CD14-positive monocyte (primary cell): ENCODE results near the gene DUSP28. TPM values are rescaled to one million over a fixed set of nuclear protein-coding genes. Genes with fewer than 3 reads are reported as not detected.
A peak's percentile ranks its signal among the peaks of the same experiment; 100 is the strongest.

ENCODE experiments used
- DNase-seq, 3 donors: peaks; one replicate each; pipeline ENCODE4 v3.0.0-alpha.2; 2011 to 2022
- H2AFZ ChIP-seq: 2 replicates; pipeline ENCODE4 v1.6.0; 2012; ENCODE audit warnings: mild to moderate bottlenecking, low read depth, low read length, inconsistent platforms; ENCODE audit not compliant: insufficient read depth, poor library complexity, severe bottlenecking
- H3K27ac ChIP-seq, 2 donors: 1 replicate in 1 of 2; 2 replicates in 1 of 2; pipeline ENCODE4 v1.5.1; 2012 to 2013; ENCODE audit warnings: low read length in 2 of 2, control low read depth in 1 of 2, inconsistent platforms in 1 of 2, low read depth in 1 of 2, mild to moderate bottlenecking in 1 of 2
- H3K27me3 ChIP-seq, 2 donors: one replicate each; pipeline versions ENCODE4 v1.6.0 to v1.6.1; 2011 to 2013; ENCODE audit warnings: low read length in 2 of 2; ENCODE audit not compliant: control insufficient read depth in 2 of 2, insufficient read depth in 2 of 2
- H3K36me3 ChIP-seq, 2 donors: replicated peaks in 1 of 2; 1 replicate in 1 of 2; 2 replicates in 1 of 2; pipeline versions ENCODE4 v1.5.1 to v1.6.1; 2012 to 2013; ENCODE audit warnings: low read length in 2 of 2, control low read depth in 1 of 2, inconsistent platforms in 1 of 2, mild to moderate bottlenecking in 1 of 2; ENCODE audit not compliant: insufficient read depth in 2 of 2, control insufficient read depth in 1 of 2
- H3K4me1 ChIP-seq, 2 donors: 1 replicate in 1 of 2; 2 replicates in 1 of 2; pipeline versions ENCODE4 v1.5.1 to v1.6.1; 2012 to 2013; ENCODE audit warnings: low read length in 2 of 2, control low read depth in 1 of 2, inconsistent platforms in 1 of 2, mild to moderate bottlenecking in 1 of 2, moderate library complexity in 1 of 2; ENCODE audit not compliant: insufficient read depth in 2 of 2, control insufficient read depth in 1 of 2
- H3K4me2 ChIP-seq: replicated peaks from 2 replicates; pipeline ENCODE3; 2012; ENCODE audit warnings: low read length, moderate library complexity, mild to moderate bottlenecking; ENCODE audit not compliant: poor library complexity, severe bottlenecking; ENCODE audit errors: extremely low read depth
- H3K4me3 ChIP-seq, 3 experiments: fragments of 200-600 bp in 1 of 3; sonication (generic) in 1 of 3; replicated peaks in 1 of 3; 1 replicate in 2 of 3; 2 replicates in 1 of 3; pipeline ENCODE4 v1.5.1; 2011 to 2013; ENCODE audit warnings: low read length in 3 of 3, mild to moderate bottlenecking in 3 of 3, control low read depth in 2 of 3, low read depth in 2 of 3, inconsistent platforms in 1 of 3, moderate library complexity in 1 of 3
- H3K79me2 ChIP-seq: 2 replicates; pipeline ENCODE4 v1.6.0; 2012; ENCODE audit warnings: mild to moderate bottlenecking, control low read depth, inconsistent platforms, low read length, moderate library complexity; ENCODE audit not compliant: insufficient read depth
- H3K9ac ChIP-seq: 2 replicates; pipeline ENCODE4 v1.6.0; 2017; ENCODE audit warnings: low read length, mild to moderate bottlenecking; ENCODE audit not compliant: insufficient read depth, poor library complexity, severe bottlenecking
- H3K9me3 ChIP-seq, 2 donors: replicated peaks in 1 of 2; 1 replicate in 1 of 2; 2 replicates in 1 of 2; pipeline versions ENCODE4 v1.5.1 to v1.6.1; 2012 to 2013; ENCODE audit warnings: low read length in 2 of 2, control low read depth in 1 of 2; ENCODE audit not compliant: control insufficient read depth in 1 of 2, insufficient read depth in 1 of 2
- H4K20me1 ChIP-seq: 2 replicates; pipeline ENCODE4 v1.6.0; 2012; ENCODE audit warnings: mild to moderate bottlenecking, low read length, control low read depth, moderate library complexity; ENCODE audit not compliant: insufficient read depth
- H3K27ac Mint-ChIP-seq, 7 donors: one replicate each; pipeline ENCODE4 v1.8.0; 2020; ENCODE audit warnings: mild to moderate bottlenecking in 7 of 7, mixed read lengths in 7 of 7, moderate library complexity in 6 of 7, inconsistent platforms in 2 of 7
- H3K27me3 Mint-ChIP-seq, 3 donors: one replicate each; pipeline ENCODE4 v1.8.0; 2021 to 2022; ENCODE audit warnings: low read depth in 3 of 3, mild to moderate bottlenecking in 3 of 3, mixed read lengths in 3 of 3, moderate library complexity in 3 of 3, inconsistent platforms in 1 of 3
- H3K36me3 Mint-ChIP-seq, 2 donors: one replicate each; pipeline ENCODE4 v1.8.0; 2020; ENCODE audit warnings: mixed read lengths in 2 of 2, inconsistent platforms in 1 of 2, mild to moderate bottlenecking in 1 of 2
- H3K4me1 Mint-ChIP-seq: one replicate; pipeline ENCODE4 v1.8.0; 2020; ENCODE audit warnings: mild to moderate bottlenecking, mixed read lengths
- H3K4me3 Mint-ChIP-seq, 2 donors: one replicate each; pipeline ENCODE4 v1.8.0; 2020; ENCODE audit warnings: mild to moderate bottlenecking in 2 of 2, mixed read lengths in 2 of 2, moderate library complexity in 1 of 2
- H3K9me3 Mint-ChIP-seq, 7 donors: one replicate each; pipeline ENCODE4 v1.8.0; 2020 to 2022; ENCODE audit warnings: mixed read lengths in 7 of 7, mild to moderate bottlenecking in 6 of 7, moderate library complexity in 6 of 7, inconsistent platforms in 2 of 7
- CTCF ChIP-seq: fragments of 200-600 bp; IDR thresholded peaks from one replicate; pipeline ENCODE4 v1.8.0; 2022; ENCODE audit warnings: antibody characterized with exemption, mild to moderate bottlenecking
- WGBS: methylation state at CpG from one replicate; pipeline ENCODE4 v1.1.5; 2013; ENCODE audit warnings: missing lambda C conversion rate; ENCODE audit not compliant: insufficient coverage; 5-methylcytosine and 5-hydroxymethylcytosine counted together
- intact Hi-C, 2 donors: fragments of 100-400 bp; cut with micrococcal nuclease; formaldehyde crosslinking; loops; one replicate each; pipeline versions ENCODE4 v1.15.0 to v1.15.1; 2023
- polyA plus RNA-seq, 3 donors: library from polyadenylated mRNA; depleted of rRNA in 1 of 3; unstranded in 2 of 3; stranded (reverse) in 1 of 3; fragments of 300-500 nt in 2 of 3; fragments of >200 nt in 1 of 3; fragmentation: Illumina TruSeq in 2 of 3; gene quantifications; 1 replicate in 2 of 3; 2 replicates in 1 of 3; pipeline ENCODE4 v1.2.3, GENCODE V29; 2012 to 2021

The DUSP28 gene
- polyA plus RNA-seq, 3 donors = 10.8 to 17.7 (median 17.1) TPM

GRCh38 chr2:240578488-240578887, 18.3 kb downstream of the DUSP28 start:
- Mint-ChIP-seq H3K4me1 (peaks cover 48% of the 10 kb centered on the region), H3K36me3 (peaks cover 56 to 65% of the 10 kb centered on the region in 2 donors), H3K27me3 (peaks cover 0 to 2% (median 2%) of the 10 kb centered on the region in 3 donors), H3K9me3 (peaks cover 0 to 2% (median 0%) of the 10 kb centered on the region in 7 donors), H3K27ac (peak overlapping the region; percentile 88 to 98 (median 97)), H3K4me3 (no peak overlapping the region)
- DNase-seq = no peak
- Histone ChIP-seq H3K4me3 (no peak overlapping the region), H2AFZ (no peak overlapping the region), H3K4me1 (peaks cover 36 to 40% of the 10 kb centered on the region in 2 donors), H3K79me2 (peaks cover 64% of the 10 kb centered on the region), H3K4me2 (no peak overlapping the region), H3K36me3 (peaks cover 52 to 61% of the 10 kb centered on the region in 2 donors), H3K9ac (no peak overlapping the region), H3K9me3 (no peaks in the 10 kb centered on the region), H4K20me1 (peaks cover 76% of the 10 kb centered on the region), H3K27ac (peak overlapping the region; percentile 88 to 96), H3K27me3 (no peaks in the 10 kb centered on the region)
- intact Hi-C loops = no loop called here
- no peak for TF ChIP-seq CTCF
- WGBS = 94% methylated on average over 3 of the region's 8 CpGs

DNA sequence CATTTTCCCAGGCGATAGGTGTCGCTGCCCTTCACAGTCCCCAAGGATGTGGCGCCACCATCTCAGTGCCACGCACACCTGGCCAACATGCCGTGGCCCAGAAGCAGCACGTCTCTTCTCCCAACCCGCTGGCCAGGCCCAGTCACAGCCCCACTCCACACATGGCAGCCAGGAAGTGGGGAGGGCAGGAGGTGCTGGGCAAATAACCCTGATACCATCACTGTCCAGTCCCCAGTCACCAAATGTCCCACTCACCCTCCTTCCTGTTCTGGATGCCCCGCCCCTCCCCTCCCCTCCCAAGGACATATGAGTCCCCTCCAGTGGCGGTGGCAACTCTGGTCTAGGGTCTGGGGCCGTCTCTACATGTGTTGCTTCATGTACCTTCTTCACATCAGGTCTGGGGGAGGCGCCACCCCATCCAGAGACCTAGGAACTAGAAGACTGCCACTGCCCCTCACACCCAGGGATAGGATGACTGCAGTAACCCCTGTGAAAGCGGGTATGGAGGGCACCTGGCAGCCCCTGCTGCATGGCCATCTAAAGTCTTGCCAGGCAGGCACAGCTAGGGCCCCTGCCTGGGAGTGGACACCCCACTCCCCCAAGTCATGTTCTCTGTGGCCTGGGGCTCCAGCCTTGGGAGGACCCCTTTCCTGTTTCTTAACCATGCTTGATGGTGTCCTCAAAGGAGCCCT, 19.1 kb downstream of the DUSP28 start:
- intact Hi-C loops = no loop called here
- H2AFZ ChIP-seq = no peak overlapping the region
- H3K27me3 Mint-ChIP-seq = peaks cover 0 to 2% (median 2%) of the 10 kb centered on the region in 3 donors
- peaks cover 69% of the 10 kb centered on the region for H4K20me1 ChIP-seq
- H3K36me3 ChIP-seq = peaks cover 44 to 54% of the 10 kb centered on the region in 2 donors
- H3K27ac ChIP-seq = peak overlapping the region; percentile 88 to 96
- H3K9ac ChIP-seq = peak overlapping the region; percentile 71
- peaks cover 0 to 2% (median 0%) of the 10 kb centered on the region in 7 donors for H3K9me3 Mint-ChIP-seq
- no peaks in the 10 kb centered on the region for H3K27me3 ChIP-seq
- H3K36me3 Mint-ChIP-seq = peaks cover 57 to 59% of the 10 kb centered on the region in 2 donors
- peak; percentile 42 to 62 (median 45) for DNase-seq
- H3K9me3 ChIP-seq = no peaks in the 10 kb centered on the region
- H3K4me2 ChIP-seq = peak overlapping the region; percentile 64
- no peak for TF ChIP-seq CTCF
- H3K79me2 ChIP-seq = peaks cover 66% of the 10 kb centered on the region
- 83% methylated on average over 11 of the region's 12 CpGs for WGBS
- H3K4me1 ChIP-seq = peaks cover 37 to 46% of the 10 kb centered on the region in 2 donors
- H3K4me3 ChIP-seq = peak overlapping the region in 1 of 3 experiments; percentile 34
- peaks cover 51% of the 10 kb centered on the region for H3K4me1 Mint-ChIP-seq
- peak overlapping the region; percentile 31 to 54 for H3K4me3 Mint-ChIP-seq
- H3K27ac Mint-ChIP-seq = peak overlapping the region; percentile 94 to 98 (median 97)
